GM12874 (cell line): Measurements from ENCODE around the gene MYZAP.

Experiments used
- TF ChIP-seq, protein P1 (sequence below): IDR thresholded peaks from 2 replicates; pipeline ENCODE4 v1.5.1; 2011; ENCODE audit warnings: low read depth, mild to moderate bottlenecking, control low read depth, low read length, moderate library complexity; ENCODE audit not compliant: insufficient read depth

Gene MYZAP

DNA sequence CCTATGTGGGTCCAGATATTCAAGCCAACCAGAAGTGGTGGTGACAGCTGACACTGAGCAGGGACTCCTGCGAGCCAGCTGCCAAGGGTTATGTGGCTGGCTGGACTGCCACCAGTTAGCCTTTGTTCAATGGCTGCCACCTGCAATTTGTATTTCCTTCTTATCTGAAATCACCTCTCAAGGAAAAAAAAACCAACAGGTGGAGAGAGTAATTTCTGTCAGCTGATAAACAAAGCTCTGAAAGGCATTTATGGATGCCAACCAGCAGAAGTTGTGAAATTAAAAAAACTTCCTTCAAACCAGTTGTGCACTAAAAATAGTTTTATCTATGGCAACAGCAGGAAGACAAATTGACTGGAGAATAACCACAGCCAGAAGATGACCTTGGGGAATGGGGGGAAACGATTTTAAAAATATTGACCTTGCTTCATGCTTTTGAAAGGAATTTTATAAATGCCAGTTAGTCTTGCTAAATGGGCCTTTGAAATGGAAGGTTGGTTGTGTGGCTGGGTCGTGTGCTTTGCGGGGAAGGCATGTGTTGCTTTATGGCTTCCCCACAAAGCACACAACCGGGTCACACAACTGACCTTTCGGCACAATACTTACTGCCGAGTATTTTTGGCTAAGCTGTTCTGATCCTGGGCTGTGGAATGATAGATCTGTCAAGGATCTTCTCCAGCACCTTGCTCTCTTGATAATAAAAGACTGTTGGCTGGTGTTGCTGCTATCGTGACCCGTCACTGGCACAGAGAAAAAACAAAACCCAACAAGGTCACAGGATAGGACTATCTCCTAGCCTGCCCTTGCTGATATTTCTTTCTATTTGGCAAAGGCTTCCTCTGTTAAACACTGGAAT, 3.5 kb downstream of the MYZAP start:
- TF ChIP-seq, protein P1, sequence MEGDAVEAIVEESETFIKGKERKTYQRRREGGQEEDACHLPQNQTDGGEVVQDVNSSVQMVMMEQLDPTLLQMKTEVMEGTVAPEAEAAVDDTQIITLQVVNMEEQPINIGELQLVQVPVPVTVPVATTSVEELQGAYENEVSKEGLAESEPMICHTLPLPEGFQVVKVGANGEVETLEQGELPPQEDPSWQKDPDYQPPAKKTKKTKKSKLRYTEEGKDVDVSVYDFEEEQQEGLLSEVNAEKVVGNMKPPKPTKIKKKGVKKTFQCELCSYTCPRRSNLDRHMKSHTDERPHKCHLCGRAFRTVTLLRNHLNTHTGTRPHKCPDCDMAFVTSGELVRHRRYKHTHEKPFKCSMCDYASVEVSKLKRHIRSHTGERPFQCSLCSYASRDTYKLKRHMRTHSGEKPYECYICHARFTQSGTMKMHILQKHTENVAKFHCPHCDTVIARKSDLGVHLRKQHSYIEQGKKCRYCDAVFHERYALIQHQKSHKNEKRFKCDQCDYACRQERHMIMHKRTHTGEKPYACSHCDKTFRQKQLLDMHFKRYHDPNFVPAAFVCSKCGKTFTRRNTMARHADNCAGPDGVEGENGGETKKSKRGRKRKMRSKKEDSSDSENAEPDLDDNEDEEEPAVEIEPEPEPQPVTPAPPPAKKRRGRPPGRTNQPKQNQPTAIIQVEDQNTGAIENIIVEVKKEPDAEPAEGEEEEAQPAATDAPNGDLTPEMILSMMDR: no peak

GRCh38 chr15:57596301-57596855, 4.7 kb downstream of the MYZAP start:
- TF ChIP-seq, protein P1: no peak

DNA sequence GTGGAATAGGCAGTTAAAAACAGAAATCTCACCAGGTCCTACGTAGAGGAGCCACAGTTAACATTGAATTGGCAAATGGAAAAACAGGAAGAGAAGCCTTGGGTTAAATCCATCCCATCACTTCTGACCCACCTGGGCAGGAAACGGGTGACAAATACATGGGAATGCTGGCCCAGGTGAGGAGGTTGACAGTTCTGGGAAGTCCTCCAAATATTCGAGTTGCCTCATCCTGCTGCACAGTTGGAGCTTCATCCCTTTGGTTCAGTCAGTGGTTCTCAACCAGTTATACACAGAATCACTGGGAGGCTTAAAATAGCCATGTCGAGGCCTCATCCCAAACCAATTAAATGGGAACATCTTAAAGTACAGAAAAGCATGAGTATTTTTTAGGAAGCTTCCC, 5.3 kb downstream of the MYZAP start:
- TF ChIP-seq, protein P1: no peak

GRCh38 chr15:57597431-57597830, 5.7 kb downstream of the MYZAP start:
- TF ChIP-seq, protein P1: no peak

DNA sequence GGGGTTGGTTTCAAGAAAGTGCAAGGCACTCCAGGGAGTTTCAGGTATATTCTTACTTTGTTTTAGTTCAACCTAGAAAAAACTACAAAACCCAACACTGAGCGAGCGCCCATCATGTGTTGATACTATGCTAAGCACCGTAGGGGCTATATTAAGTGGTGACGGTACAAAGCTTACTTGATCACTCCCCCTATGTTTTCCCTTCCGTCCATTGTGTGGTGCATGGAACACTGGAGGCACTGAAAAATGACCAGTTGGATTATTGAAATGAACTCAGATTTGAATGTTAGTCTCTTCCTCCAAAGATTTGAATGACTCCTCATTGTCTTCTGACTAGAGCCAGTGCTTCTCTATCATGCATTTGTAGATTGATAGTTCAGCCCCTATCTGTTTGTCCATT, 6.6 kb downstream of the MYZAP start:
- TF ChIP-seq, protein P1: no peak

- TF ChIP-seq, protein P1: no peak
Observed at GRCh38 chr15:57599296-57599810, 7.6 kb downstream of the MYZAP start.

GRCh38 chr15:57600197-57600596, 8.5 kb downstream of the MYZAP start:
- TF ChIP-seq, protein P1: no peak
